Inflammatory macrophage treated with lipopolysaccharide for 4 hours (primary cell): ENCODE results near the gene TTC28.
"Not testable (repeated sequence)": the region's sequence is repeated elsewhere in the genome, so short reads cannot be mapped to it uniquely, and the experiment has no call there.

Source experiments
- DNase-seq: peaks from one replicate; pipeline ENCODE4 v3.0.0-alpha.2; 2020

Gene TTC28

DNA sequence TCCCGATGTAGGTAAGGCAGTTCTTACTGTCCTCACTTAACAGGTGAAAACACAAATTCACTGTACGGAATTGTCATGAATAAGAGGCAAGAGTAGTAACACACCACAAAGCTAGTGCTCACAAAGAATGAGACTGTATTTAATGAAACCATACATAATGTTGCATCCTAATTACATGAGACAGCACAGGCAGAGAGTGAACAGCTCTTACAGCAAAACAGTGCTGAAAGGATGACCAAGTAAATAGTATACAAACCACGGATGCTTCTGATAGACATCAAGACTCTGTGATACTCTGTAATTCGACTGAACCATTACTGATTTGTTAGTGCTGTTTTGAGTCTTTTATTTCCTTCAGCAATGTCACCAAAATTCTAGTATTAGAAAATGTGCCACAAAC is 282.3 kb downstream of the TTC28 start:
- DNase-seq = no peak

DNA sequence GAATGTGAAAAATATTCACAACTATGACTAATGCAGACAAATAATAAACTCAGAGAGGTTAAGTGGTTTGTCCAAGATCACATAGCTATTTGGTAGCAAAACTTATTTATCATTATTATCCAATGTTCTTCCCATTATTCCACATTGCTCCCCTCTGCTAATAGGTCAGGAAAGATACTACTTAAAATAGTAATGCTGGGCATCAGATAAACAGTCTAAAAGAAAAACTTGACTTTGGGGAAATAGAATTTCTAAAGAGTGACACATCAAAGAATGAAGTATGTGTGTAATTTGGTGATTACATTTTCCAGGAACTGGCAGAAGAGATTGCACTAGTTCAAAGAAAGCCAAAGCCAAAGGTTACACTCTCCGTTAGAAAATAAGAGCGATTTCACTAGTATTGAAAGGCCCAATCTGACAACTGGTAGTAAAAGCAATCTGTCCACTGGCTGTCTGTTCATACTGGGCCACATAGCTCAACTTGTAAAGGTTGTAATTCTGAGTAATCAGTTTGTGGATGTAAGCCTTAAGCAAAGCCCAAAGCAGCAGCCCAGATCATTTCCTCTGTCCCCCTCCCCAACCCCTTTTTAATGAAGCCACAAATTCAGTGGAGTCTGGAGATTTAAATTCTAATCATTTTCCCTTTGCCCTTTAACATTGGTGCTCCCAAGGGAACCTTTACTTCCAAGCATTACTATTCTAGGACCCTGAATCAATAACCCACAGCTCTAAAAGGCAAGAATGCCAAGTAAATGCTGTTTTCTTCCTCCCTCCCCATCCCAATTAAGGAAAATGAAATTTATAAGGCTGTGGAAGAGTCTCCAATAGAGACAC is 283.5 kb downstream of the TTC28 start:
- DNase-seq = peak; percentile 68

DNA sequence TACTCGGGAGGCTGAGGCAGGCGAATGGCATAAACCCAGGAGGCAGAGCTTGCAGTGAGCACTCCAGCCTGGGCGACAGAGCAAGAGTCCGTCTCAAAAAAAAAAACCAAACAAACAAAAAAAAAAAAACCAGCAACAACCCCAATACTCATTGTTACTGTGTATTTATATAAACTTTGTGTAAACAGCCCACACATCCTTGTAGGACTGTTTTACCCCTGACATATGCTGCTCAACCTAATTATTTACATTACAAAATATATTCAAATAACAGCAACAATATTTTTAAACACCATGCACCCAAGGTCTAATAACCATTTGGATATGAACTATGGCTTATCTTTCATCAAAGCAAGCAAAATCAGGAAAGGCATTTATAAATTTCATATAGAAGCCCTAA is 284.1 kb downstream of the TTC28 start:
- no peak for DNase-seq

DNA sequence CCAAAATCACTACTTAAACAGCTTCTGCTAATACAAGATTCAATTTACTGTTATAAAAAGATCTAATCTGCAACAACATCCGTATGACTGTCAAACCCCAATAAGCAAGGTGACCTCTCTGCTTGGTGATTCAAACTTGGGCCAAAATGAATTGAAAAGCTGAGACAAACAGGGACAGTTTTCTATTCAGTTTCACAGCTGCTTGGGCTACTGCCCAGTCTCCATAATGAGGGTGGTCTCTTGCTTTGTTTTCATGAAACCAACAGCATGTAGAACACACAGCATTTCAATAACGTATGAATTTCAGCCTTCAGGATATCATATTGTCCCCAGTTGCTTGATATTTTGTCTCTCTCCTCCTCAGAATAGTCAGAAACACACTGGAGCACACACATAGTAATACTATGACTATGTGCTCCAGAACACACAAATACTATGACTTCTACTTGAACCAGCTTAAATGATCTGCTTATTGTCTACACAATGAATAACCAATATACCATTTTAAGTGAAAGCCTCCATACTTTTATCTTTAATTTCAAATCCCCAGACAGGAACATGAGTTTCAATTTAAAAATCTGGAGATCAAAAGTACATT is 285.0 kb downstream of the TTC28 start:
- no peak for DNase-seq

GRCh38 chr22:28381429-28382167 is 298.0 kb downstream of the TTC28 start:
- no peak for DNase-seq

- DNase-seq = peak; percentile 37
Measured at GRCh38 chr22:28379951-28380350, 299.7 kb downstream of the TTC28 start.

DNA sequence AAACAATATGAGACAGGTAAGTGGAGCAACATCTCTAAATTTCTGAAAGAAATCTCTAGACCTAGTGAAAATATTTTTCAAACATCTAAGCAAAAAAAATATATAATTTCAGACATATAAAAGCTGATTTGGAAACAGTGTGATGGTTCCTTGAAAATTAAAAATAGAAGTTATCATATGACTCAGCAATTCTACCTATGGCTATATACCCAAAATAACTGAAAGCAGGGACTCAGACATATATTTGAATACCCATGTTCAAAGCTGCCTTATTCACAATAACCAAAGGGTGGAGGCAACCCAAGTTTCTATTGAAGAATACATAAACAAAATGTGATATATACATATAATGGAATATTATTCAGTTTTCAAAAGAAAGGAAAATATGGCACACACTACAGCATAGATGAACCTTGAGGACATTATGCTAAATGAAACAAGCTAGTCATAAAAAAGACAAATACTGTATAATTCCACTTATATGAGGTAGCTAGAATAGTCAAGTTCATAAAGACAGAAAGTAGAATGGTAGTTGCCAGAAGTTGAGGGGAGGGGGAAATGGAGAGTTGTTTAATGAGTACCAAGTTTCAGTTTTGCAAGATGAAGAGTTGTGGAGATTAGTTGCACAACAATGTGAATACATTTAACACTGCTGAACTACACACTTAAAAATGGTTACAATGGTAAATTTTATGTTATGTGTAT is 300.4 kb downstream of the TTC28 start:
- peak; percentile 59 for DNase-seq

DNA sequence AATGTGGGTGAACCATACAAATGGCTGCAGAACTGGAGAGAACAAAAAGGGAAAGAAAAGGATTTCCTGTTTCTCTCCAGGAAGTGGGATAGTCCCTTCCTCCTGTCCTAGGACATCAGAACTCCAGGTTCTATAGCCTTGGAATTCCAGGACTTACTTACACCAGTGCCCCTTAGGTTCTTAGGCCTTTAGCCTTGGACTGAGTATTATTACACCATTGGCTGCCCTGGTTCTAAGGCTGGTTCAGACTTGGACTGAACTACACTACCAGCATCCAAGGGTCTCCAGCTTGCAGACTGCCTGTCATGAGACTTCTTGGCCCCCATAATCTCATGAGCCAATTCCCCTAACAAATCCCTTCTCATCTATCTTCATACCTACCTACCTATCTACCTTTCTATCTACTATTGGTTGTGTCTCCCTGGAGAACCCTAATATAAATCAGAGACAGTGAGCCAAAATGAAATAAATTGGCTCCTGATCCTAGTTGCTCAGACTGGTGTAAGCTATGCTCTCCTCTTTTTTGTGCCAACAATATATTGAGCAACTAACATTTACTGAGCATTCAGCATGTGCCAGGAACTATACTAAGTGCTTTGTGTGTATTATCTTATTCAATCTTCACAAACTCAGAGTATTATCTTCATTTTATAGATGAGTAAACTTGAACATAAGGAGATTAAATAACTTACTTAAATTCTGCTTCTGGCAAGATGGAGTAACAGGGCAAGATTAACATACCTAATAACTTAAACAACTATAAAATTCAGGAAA is 303.7 kb downstream of the TTC28 start:
- no peak for DNase-seq

GRCh38 chr22:28373831-28374230 is 305.8 kb downstream of the TTC28 start:
- DNase-seq = peak; percentile 70

- no peak for DNase-seq
Measured at GRCh38 chr22:28369854-28370253, 309.8 kb downstream of the TTC28 start.

DNA sequence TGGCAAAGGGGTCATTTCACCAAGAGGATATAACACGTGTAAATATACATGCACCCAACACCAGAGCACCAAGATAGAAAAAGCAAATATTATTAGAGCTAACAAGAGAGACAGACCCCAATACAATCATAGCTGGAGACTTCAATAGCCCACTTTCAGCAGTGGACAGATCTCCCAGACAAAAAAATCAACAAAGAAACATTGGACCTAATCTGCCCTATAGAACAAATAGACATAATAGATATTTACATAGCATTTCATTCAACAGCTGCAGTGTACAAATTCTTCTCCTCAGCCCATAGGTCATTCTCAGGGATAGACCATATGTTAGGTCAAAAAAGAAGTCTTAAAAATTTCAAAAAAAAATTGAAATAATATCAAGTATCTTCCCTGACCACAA is 312.8 kb downstream of the TTC28 start:
- DNase-seq = no peak

- DNase-seq = no peak
Measured at GRCh38 chr22:28365371-28365770, 314.3 kb downstream of the TTC28 start.

GRCh38 chr22:28364105-28364504 is 315.5 kb downstream of the TTC28 start:
- DNase-seq = not testable (repeated sequence)

DNA sequence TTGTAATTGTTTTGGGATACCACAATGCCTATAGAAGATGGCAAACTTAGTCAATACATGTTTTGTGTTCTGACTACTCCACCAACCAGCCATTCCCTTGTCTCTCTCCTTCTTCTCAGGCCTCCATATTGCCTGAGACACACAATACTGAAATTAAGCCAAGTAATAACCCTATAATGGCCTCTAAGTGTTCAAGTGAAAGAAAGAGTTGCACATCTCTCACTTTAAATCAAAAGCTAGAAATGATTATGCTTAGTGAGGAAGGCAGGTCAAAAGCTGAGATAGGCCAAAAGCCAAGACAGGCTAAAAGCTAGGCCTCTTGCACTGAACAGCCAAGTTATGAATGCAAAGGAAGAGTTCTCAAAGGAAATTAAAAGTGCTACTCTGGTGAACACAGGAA is 318.7 kb downstream of the TTC28 start:
- no peak for DNase-seq

DNA sequence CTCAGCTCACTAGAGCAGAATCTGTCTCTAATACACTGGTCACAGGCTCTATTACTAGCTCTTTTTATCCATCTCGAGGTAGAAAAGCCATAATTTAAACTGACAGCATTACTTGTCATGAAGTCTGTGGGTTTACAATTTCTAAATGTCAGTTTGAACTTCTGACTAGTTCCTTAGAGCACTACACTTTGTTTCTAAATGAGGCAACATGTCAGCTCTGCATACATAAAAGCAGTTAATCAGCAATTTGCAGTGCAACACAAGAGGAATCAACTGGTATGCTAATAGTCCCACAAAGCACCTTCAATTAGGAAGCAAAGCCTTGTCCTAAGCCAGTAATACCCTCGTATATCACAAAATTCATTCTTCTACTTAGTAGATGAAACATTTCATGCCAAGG is 321.3 kb downstream of the TTC28 start:
- peak; percentile 50 for DNase-seq

DNA sequence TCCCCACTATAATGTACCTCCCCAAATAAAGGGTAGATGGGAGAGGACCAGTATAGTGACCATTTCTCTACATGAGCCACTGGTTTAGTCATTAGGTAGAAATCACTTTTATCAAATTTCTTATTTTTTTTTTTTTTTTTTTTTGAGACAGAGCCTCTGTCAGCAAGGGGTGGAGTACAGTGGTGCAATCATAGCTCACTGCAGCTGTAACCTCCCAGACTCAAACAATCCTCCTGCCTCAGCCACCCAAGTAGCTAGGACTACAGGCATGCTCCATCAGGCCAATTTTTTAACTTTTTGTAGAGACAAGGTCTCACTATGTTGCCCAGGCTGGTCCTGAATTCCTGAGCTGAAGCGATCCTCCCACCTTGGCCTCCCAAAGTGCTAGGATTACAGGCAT is 322.4 kb downstream of the TTC28 start:
- DNase-seq = no peak

- no peak for DNase-seq
Measured at GRCh38 chr22:28351476-28351875, 328.2 kb downstream of the TTC28 start.

GRCh38 chr22:28348613-28349609 is 330.7 kb downstream of the TTC28 start:
- DNase-seq = no peak

GRCh38 chr22:28346308-28346707 is 333.3 kb downstream of the TTC28 start:
- DNase-seq = no peak

- no peak for DNase-seq
Measured at GRCh38 chr22:28344918-28345703, 334.5 kb downstream of the TTC28 start.
